ACHN (cell line): ENCODE results near the gene ELP2.
"Not testable (repeated sequence)": the region's sequence is repeated elsewhere in the genome, so short reads cannot be mapped to it uniquely, and the experiment has no call there.

Source experiments
- DNase-seq: peaks from one replicate; pipeline ENCODE4 v3.0.0-alpha.2; 2015
- in situ Hi-C: cut with HindIII; loops from 2 replicates; pipeline ENCODE4 v1.10.0; 2017; ENCODE audit warnings: low sequenced_read_pairs, low pct_ligation_motif_present, low pct_unique_long_range_greater_than_20kb

The ELP2 gene

DNA sequence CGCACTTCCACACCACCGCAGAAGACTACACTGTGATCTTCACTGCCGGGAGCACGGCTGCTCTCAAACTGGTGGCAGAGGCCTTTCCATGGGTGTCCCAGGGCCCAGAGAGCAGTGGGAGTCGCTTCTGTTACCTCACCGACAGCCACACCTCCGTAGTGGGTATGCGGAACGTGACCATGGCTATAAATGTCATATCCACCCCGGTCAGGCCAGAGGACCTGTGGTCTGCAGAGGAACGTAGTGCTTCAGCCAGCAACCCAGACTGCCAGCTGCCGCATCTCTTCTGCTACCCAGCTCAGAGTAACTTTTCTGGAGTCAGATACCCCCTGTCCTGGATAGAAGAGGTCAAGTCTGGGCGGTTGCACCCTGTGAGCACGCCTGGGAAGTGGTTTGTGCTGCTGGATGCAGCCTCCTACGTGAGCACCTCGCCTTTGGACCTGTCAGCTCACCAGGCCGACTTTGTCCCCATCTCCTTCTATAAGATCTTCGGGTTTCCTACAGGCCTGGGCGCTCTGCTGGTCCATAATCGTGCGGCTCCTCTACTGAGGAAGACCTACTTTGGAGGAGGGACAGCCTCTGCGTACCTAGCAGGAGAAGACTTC lies 70.1 kb downstream of the ELP2 start:
- DNase-seq: no peak
- in situ Hi-C loops: no loop called here

DNA sequence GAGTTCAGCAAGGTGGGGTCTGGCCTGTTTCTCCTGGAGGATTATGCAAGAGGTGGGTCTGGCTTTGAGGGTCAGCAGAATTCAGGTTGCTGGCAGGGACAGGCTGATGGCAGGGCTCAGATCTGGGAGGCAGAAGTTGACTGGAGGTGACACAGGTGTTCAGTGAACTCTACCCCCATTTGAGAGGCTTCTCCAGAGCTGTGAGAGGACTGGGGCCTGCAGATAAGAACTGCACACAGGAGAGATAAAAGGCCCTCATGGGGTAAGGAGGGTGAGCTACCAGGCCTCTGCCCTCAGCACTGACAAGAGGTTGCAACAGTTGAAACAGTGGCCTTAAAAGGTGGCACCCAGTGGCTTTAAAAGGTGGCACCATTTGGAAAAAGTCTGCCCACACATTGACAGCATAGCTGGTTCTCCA lies 70.7 kb downstream of the ELP2 start:
- in situ Hi-C loops: no loop called here

DNA sequence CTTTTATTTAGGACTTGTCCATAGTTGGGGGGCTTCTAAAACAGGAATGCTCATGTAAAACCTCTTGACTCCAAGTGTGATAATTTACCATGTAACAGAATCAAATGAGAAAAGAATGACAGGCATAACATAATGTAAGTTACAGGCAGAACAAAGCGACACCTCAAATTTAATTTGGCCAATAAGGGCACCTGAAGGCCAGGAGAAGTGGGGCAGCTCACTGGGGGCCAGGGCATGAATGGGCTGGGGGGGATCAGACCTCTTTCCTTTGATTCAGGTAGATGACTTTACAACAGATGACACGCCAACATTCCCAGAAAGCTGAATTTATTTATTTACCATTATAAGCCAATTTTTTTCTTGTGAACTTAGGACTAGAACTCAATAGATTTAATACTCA lies 72.1 kb downstream of the ELP2 start:
- DNase-seq: no peak
- in situ Hi-C loops: no loop called here

More for the DNA sequence above, 70.7 kb downstream of the ELP2 start:
- DNase-seq: no peak

DNA sequence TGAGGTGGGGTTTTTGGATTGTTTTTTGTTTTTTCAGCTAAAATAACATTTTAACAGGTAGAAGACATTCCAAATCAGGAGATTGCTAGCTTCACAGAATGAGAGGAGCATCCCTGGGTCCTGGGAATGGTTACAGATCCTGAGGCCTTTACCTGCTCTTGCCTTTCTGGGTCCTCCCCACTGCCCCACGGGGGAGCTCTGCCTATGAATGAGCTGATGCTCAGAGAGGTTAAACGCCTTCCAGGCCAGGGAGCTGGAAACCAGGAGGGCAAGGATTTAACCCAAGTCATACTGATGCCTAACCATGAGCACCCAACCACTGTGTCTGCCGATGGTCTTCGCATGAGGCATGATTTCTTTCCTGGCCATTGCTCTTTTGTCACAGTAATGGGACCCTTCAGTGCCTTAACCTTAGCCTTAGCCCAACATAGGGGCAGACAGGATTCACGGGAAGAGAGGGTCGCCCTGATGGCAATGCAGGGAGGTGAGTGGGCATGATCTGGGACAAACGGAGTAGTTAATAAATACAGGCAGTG lies 73.7 kb downstream of the ELP2 start:
- in situ Hi-C loops: no loop called here

DNA sequence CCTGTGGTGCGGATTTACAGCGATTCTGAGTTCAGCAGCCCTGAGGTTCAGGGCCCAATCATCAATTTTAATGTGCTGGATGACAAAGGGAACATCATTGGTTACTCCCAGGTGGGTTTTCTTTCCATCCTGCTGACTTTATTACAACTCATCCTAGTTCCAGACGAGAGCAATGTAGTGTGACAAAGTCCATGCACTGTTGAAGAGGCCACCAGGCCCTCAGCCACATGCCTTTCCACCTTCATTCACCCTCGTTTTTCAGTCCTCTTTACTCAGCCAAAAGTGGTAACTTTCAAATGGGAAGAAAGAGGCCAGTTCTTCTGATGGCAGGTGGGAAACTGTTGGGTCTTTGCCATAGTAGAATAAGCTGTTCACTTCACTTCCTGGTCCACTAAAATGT lies 75.5 kb downstream of the ELP2 start:
- no peak for DNase-seq
- in situ Hi-C loops: no loop called here

More for the DNA sequence above, 73.7 kb downstream of the ELP2 start:
- no peak for DNase-seq

DNA sequence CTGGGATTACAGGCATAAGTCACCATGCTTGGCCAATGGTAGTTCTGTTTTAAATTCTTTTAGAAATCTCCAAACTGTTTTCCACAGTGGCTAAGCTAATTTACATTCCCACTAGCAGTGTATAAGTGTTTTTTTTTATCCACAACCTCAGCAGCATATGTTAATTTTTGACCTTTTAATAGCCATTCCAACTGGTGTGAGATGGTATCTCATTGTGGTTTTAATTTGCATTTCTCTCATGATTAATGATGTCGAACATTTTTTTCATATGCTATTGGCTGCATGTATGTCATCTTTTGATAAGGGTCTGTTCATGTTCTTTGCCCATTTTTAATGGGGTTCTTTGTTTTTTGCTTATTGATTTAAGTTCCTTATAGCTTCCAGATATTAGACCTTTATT lies 77.6 kb downstream of the ELP2 start:
- in situ Hi-C loops: no loop called here
- DNase-seq: no peak

DNA sequence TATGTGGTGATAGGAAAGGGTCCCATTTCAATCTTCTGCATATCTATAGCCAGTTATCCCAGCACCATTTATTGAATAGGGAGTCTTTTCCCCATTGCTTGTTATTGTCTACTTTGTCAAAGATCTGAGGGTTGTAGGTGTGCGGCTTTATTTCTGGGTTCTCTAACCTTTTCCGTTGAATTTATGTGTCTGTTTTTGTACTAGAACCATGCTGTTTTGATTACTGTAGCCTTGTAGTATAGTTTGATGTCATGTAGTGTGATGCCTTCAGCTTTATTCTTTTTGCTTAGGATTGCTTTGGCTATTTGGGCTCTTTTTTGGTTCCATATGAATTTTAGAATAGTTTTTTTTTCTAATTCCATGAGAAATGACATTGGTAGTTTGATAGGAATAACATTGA lies 78.3 kb downstream of the ELP2 start:
- in situ Hi-C loops, DNase-seq: not testable (repeated sequence)

DNA sequence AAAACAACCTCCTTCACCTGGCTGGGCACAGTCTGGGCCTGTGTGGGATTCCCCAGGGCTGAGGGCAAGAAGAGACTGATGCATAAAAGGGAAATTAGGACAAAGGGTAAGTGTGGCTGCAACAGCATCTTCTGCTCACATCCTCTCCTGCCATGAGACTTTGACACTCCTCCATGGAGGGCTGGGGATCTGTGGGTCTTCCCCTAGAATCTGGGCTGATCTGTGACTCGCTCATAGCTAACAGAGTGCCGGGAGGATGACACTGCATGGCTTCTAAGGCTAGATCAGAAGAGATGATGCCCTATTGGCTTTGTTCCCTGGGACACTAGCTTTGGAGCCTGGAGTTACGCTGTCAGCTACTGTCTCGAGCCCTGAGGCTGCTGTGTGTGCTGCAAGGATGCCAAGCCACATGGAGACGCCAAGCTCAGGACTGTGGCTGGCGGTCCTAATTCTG lies 81.9 kb downstream of the ELP2 start:
- no peak for DNase-seq
- in situ Hi-C loops: no loop called here

DNA sequence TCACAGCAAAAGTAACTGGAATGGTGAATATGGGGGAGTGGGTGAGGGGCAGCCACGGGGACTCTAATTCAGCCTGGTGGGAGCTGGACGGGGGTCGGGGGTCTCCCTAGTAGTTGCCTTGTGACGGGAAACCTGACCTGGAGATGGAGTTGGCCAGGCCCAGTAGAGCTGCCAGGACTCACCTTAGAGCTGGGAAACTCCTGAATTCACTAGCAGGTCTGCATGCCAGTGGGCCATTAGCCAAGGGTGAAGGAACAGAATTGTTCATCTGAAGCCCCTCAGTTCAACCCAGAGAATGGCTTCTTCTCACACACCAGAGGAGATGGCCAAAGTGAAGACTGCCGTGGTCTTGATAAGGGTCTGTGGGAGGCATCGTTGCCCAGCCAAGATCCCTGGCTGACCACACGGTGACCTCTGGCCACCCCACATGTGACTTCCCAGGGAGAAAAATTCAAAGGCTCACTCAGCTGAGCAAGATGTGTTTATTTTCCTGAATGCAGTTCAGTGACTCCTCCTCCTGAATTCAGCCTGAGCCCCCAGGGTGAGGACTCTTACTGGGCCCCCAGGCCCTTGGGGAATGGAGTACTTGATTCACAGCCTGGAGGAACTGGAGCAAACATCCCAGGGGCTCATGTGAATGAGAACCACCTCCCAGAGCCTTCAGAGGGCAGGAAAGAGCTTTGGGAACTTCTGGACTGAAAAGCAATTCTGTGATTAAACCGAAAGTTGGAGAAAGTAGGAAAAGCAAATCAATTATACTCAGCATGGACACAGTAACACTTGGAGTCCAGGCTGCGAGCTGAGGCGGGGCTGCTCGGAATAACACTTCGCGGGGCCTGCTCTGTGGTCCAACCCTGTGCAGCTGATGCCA lies 82.8 kb downstream of the ELP2 start:
- no peak for DNase-seq
- in situ Hi-C loops: no loop called here

DNA sequence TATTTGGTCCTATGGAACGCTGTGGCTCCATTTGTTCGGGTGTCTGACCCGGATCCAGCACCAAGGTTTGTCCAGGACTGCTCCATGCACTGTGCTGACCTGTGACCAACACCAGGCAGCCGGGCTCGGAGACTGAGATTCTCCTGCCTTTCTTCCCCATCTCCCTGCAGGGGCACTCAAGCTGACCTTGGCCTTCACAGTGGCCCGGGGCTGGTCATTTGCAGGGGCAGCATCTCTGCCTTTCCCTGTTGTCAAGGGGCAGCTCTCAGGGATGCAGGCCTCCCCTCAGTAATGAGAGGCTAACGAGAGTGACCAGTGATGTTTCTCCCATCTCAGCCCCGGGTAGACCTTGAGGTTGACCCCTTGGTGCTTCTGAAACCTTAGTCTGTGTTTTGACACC lies 85.1 kb downstream of the ELP2 start:
- no peak for DNase-seq

DNA sequence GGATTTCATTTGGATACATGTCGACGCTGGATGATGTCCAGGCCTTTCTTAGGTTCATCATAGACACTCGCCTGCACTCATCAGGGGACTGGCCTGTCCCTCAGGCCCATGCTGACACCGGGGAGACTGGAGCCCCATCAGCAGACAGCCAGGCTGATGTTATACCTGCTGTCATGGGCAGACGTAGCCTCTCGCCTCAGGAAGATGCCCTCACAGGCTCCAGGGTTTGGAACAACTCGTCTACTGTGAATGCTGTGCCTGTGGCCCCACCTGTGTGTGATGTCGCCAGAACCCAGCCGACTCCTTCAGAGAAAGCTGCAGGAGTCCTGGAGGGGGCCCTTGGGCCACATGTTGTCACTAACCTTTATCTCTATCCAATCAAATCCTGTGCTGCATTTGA lies 85.9 kb downstream of the ELP2 start:
- no peak for DNase-seq

More for the DNA sequence above, 85.1 kb downstream of the ELP2 start:
- in situ Hi-C loops: no loop called here

DNA sequence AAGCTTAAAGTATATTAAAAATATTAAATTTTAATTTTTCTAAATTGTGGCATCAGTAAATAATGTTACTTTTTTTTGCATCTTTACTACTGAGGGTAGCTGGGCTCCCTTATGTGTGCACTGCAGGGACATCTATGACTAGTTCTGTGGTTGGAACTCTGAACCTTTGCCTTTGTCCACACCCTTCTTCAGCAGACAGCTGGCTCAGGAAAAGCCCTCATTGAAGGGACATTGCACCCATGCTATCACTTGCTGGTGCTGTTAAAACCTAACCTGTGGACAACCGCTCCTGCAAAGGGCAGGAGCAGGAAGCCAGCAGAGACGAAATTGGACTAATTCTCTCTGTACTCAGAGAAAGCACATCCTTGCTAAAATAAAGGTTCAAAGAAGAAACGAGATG lies 87.6 kb downstream of the ELP2 start:
- in situ Hi-C loops: no loop called here
- no peak for DNase-seq

More for the DNA sequence above, 85.9 kb downstream of the ELP2 start:
- in situ Hi-C loops: no loop called here

DNA sequence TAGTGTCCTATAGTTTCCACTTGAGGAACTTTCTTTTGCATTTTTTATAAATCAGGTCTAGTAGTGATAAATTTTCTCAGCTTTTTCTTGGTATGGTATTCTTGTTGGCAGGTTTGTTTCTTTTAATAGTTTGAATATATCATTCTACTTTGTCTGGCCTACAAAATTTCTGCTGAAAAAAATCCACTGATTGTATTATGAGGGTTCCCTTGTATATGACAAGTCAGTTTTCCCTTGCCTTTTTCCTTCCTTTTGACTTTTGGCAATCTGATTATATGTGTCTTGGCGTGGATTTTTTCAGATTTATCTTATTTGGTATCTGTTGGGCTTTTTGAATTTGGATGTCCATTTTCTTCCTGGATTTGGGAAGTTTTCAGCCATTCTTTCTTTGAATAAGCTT lies 99.5 kb downstream of the ELP2 start:
- no peak for DNase-seq
- in situ Hi-C loops: no loop called here
